ENCODE results near the gene CDH23. TPM values are rescaled to one million over a fixed set of nuclear protein-coding genes. Genes with fewer than 3 reads are reported as not detected.

Gene CDH23
- total RNA-seq, 3 donors from 2014 or later: 1.8 to 3.6 (median 3.0) TPM

GRCh38 chr10:71536332-71536731 is 139.6 kb downstream of the CDH23 start:
- intact Hi-C loops (cut with DNase I, micrococcal nuclease): no loop called here
- TF ChIP-seq CTCF (IDR thresholded peaks at IDR 0.05): no peak
- DNase-seq: no peak
- no peaks in the 10 kb centered on the region for H3K9me3 ChIP-seq
- no peaks in the 10 kb centered on the region for H3K4me1 ChIP-seq (ENCODE audit: low read depth)
- no peaks in the 10 kb centered on the region for H3K36me3 ChIP-seq (ENCODE audit: low read depth)
- no peak for ATAC-seq
- no peak overlapping the region for H3K4me3 ChIP-seq

- no peak for TF ChIP-seq CTCF (IDR thresholded peaks at IDR 0.05)
- H3K4me3 ChIP-seq: no peak overlapping the region
- no peaks in the 10 kb centered on the region for H3K4me1 ChIP-seq (ENCODE audit: low read depth)
- H3K36me3 ChIP-seq (ENCODE audit: low read depth): no peaks in the 10 kb centered on the region
- ATAC-seq: no peak
- intact Hi-C loops (cut with DNase I, micrococcal nuclease): no loop called here
- H3K9me3 ChIP-seq: no peaks in the 10 kb centered on the region
- DNase-seq: no peak
These were observed 140.4 kb downstream of the CDH23 start for GRCh38 chr10:71537125-71537524.

- Histone ChIP-seq H3K36me3 (ENCODE audit: low read depth) (no peaks in the 10 kb centered on the region), H3K4me3 (no peak overlapping the region), H3K9me3 (no peaks in the 10 kb centered on the region), H3K4me1 (ENCODE audit: low read depth) (no peaks in the 10 kb centered on the region)
- ATAC-seq (no peak), DNase-seq (no peak)
- intact Hi-C loops (cut with DNase I, micrococcal nuclease): no loop called here
- no peak for TF ChIP-seq CTCF (IDR thresholded peaks at IDR 0.05)
These were observed 141.0 kb downstream of the CDH23 start for GRCh38 chr10:71537681-71538080.

- Histone ChIP-seq H3K4me3 (no peak overlapping the region), H3K9me3 (no peaks in the 10 kb centered on the region), H3K36me3 (ENCODE audit: low read depth) (no peaks in the 10 kb centered on the region), H3K4me1 (ENCODE audit: low read depth) (no peaks in the 10 kb centered on the region)
- ATAC-seq (no peak), DNase-seq (no peak)
- intact Hi-C loops (cut with DNase I, micrococcal nuclease): no loop called here
- TF ChIP-seq CTCF (IDR thresholded peaks at IDR 0.05): no peak
These were observed 142.0 kb downstream of the CDH23 start for GRCh38 chr10:71538608-71539260.

GRCh38 chr10:71539442-71540118 is 142.9 kb downstream of the CDH23 start:
- intact Hi-C loops (cut with DNase I, micrococcal nuclease): no loop called here
- H3K9me3 ChIP-seq: no peaks in the 10 kb centered on the region
- DNase-seq (no peak), ATAC-seq (no peak)
- H3K36me3 ChIP-seq (ENCODE audit: low read depth): no peaks in the 10 kb centered on the region
- H3K4me3 ChIP-seq: no peak overlapping the region
- TF ChIP-seq CTCF (IDR thresholded peaks at IDR 0.05): no peak
- H3K4me1 ChIP-seq (ENCODE audit: low read depth): no peaks in the 10 kb centered on the region
